Kidney (tissue), 14 donors: Measurements from ENCODE around the gene TMEM131. TPM values are rescaled to one million over a fixed set of nuclear protein-coding genes. Genes with fewer than 3 reads are reported as not detected.

ENCODE experiments used
- DNase-seq, 5 donors: peaks; one replicate each; pipeline ENCODE4 v3.0.0-alpha.2; 2013 to 2020
- FAIRE-seq: peaks from 2 replicates; lab custom pipeline; 2012; peaks lifted over from hg19 to GRCh38; lab: Jason Lieb, UNC
- H3K27ac ChIP-seq, 2 donors: one replicate each; pipeline ENCODE4 v1.7.0; 2013; ENCODE audit warnings: low read depth in 2 of 2, low read length in 2 of 2, inconsistent platforms in 1 of 2
- H3K27me3 ChIP-seq: one replicate; pipeline ENCODE4 v1.7.1; 2013; ENCODE audit warnings: low read length, inconsistent platforms; ENCODE audit not compliant: control insufficient read depth, insufficient read depth
- H3K36me3 ChIP-seq, 3 donors: one replicate each; pipeline versions ENCODE4 v1.7.0 to v1.7.1; 2013; ENCODE audit warnings: low read length in 3 of 3, control low read depth in 1 of 3, inconsistent platforms in 1 of 3; ENCODE audit not compliant: insufficient read depth in 3 of 3, control insufficient read depth in 2 of 3
- H3K4me1 ChIP-seq, 3 donors: one replicate each; pipeline versions ENCODE4 v1.7.0 to v1.7.1; 2013; ENCODE audit warnings: low read length in 3 of 3, inconsistent platforms in 1 of 3, low read depth in 1 of 3; ENCODE audit not compliant: control insufficient read depth in 2 of 3, insufficient read depth in 2 of 3
- H3K4me3 ChIP-seq, 3 donors: one replicate each; pipeline versions ENCODE4 v1.7.0 to v1.8.1; 2013; ENCODE audit warnings: low read length in 3 of 3, control low read depth in 1 of 3, inconsistent platforms in 1 of 3
- H3K9ac ChIP-seq, 3 donors: one replicate each; pipeline versions ENCODE4 v1.7.0 to v1.7.1; 2013; ENCODE audit warnings: low read length in 3 of 3, control low read depth in 1 of 3, inconsistent platforms in 1 of 3
- H3K9me3 ChIP-seq, 3 donors: one replicate each; pipeline versions ENCODE4 v1.7.0 to v1.7.1; 2013; ENCODE audit warnings: low read length in 3 of 3, control low read depth in 1 of 3, inconsistent platforms in 1 of 3; ENCODE audit not compliant: control insufficient read depth in 2 of 3, insufficient read depth in 1 of 3
- CTCF ChIP-seq: IDR thresholded peaks from 3 replicates; pipeline ENCODE4 v1.5.1; 2012; ENCODE audit warnings: mild to moderate bottlenecking, moderate library complexity, borderline replicate concordance; ENCODE audit not compliant: insufficient read depth; ENCODE audit errors: extremely low read depth
- intact Hi-C: fragments of 100-400 bp; cut with DNase I; formaldehyde crosslinking; loops from one replicate; pipeline ENCODE4 v1.11.1; 2022
- polyA plus RNA-seq: library from polyadenylated mRNA; stranded (reverse); fragments of 350-450 nt; fragmentation: Illumina TruSeq; extraction: RNeasy Lipid Tissue Mini Kit (QIAGEN cat#74804); gene quantifications from one replicate; pipeline ENCODE4 v1.2.3, GENCODE V29; 2014; ENCODE audit warnings: low read depth, low replicate concordance; ENCODE audit not compliant: insufficient read depth
- total RNA-seq: library from RNA; stranded (reverse); fragmentation: NEBNext Ultra II Directional; extraction: Animal tissue kit (Norgen Biotek cat#: 25700); gene quantifications from one replicate; pipeline ENCODE4 v1.2.1, GENCODE V29; 2021
- donor health status: control.
- donor health status: control.
- donor health status: control.
- donor health status: control.
- donor health status: control.
- donor health status: DM: yes; HTN: yes; CAD: no.
- donor health status: Normal renal cell carcinoma (clear cell type).

The TMEM131 gene
- total and polyA plus RNA-seq, 2 donors from 2014 or later = 8.0 to 38.4 TPM

- FAIRE-seq = no peak
- intact Hi-C loops = no loop called here
These were observed 33.4 kb upstream of the TMEM131 start for GRCh38 chr2:98028931-98029717.

GRCh38 chr2:98028101-98028561 is 32.4 kb upstream of the TMEM131 start:
- H3K4me3 ChIP-seq = no peak overlapping the region
- H3K9me3 ChIP-seq = no peaks in the 10 kb centered on the region
- intact Hi-C loops = no loop called here
- H3K36me3 ChIP-seq = no peaks in the 10 kb centered on the region
- no peak overlapping the region for H3K27ac ChIP-seq
- no peak for TF ChIP-seq CTCF
- FAIRE-seq (no peak), DNase-seq (no peak)
- no peaks in the 10 kb centered on the region for H3K4me1 ChIP-seq
- H3K9ac ChIP-seq = no peak overlapping the region
- no peaks in the 10 kb centered on the region for H3K27me3 ChIP-seq

More at GRCh38 chr2:98028931-98029717, 33.4 kb upstream of the TMEM131 start:
- H3K27me3 ChIP-seq = no peaks in the 10 kb centered on the region
- no peak overlapping the region for H3K27ac ChIP-seq
- TF ChIP-seq CTCF = no peak
- H3K9ac ChIP-seq = no peak overlapping the region
- H3K36me3 ChIP-seq = no peaks in the 10 kb centered on the region
- H3K4me3 ChIP-seq = no peak overlapping the region
- no peaks in the 10 kb centered on the region for H3K4me1 ChIP-seq
- DNase-seq = no peak
- H3K9me3 ChIP-seq = no peaks in the 10 kb centered on the region

- H3K27me3 ChIP-seq = no peaks in the 10 kb centered on the region
- no peaks in the 10 kb centered on the region for H3K36me3 ChIP-seq
- DNase-seq (no peak), FAIRE-seq (no peak)
- no peaks in the 10 kb centered on the region for H3K9me3 ChIP-seq
- no peaks in the 10 kb centered on the region for H3K4me1 ChIP-seq
- TF ChIP-seq CTCF = no peak
- H3K27ac ChIP-seq = no peak overlapping the region
- H3K4me3 ChIP-seq = no peak overlapping the region
- H3K9ac ChIP-seq = no peak overlapping the region
- intact Hi-C loops = no loop called here
These were observed 31.8 kb upstream of the TMEM131 start for GRCh38 chr2:98027538-98027937.
